C4-2B (cell line): ENCODE measurements around the gene RUNDC3A.

Experiments
- ZFX ChIP-seq: fragments of 450-650 bp; IDR thresholded peaks from 2 replicates; pipeline ENCODE4 v1.6.1; 2017
- TF ChIP-seq, protein P1 (sequence below): fragments of 450-650 bp; conservative IDR thresholded peaks from 2 replicates; pipeline ENCODE4 v1.5.1; 2017; ENCODE audit warnings: mild to moderate bottlenecking

DNA sequence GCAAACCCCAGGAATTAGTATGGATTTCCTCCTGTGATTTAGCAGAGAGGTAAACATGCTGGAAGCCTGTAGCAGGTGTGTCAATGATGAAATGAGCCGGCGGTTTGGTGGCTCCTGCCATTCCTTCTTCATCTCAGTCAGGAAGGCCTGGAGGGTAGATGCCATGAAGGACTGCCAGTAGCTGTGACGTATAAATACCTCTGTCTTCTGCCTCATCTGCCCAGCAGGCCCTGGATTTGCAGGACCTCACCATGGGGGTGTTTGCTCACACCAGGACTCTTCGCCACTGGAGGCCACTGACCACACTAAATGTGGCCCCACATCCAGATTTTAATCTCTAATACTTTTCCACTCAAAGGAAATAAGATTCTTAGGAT is 24.4 kb upstream of the RUNDC3A start:
- TF ChIP-seq ZFX: no peak
- TF ChIP-seq, protein P1, sequence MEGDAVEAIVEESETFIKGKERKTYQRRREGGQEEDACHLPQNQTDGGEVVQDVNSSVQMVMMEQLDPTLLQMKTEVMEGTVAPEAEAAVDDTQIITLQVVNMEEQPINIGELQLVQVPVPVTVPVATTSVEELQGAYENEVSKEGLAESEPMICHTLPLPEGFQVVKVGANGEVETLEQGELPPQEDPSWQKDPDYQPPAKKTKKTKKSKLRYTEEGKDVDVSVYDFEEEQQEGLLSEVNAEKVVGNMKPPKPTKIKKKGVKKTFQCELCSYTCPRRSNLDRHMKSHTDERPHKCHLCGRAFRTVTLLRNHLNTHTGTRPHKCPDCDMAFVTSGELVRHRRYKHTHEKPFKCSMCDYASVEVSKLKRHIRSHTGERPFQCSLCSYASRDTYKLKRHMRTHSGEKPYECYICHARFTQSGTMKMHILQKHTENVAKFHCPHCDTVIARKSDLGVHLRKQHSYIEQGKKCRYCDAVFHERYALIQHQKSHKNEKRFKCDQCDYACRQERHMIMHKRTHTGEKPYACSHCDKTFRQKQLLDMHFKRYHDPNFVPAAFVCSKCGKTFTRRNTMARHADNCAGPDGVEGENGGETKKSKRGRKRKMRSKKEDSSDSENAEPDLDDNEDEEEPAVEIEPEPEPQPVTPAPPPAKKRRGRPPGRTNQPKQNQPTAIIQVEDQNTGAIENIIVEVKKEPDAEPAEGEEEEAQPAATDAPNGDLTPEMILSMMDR: no peak
